Measurements from ENCODE around the gene CENPB.

CENPB gene

DNA sequence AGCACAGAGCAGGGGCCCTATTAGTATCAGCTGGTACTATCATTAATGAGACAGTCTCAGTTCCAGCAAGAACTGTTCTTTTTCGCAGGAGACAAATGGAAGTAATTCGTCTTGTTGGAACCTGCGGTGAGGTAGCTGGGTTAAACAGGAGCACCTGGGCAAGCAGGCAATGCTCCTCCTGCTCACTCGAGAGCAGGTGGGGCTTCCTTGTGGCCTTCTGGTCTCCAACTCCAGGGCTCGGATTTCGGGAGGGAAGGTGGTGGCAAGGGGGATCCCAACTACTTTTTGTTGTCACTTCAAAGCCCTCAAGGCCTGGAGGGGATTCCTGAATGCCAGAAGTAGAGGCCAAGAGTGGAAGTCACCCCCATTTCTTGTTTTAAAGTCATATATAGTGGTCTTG is 3.9 kb downstream of the CENPB start:
- DNase-seq (ENCODE audit: low read depth in 1 of 2, low spot score in 1 of 2), result no peak
- no peak for TF ChIP-seq POLR2AphosphoS5 (IDR thresholded peaks at IDR 0.05; ENCODE audit: low read depth)
- TF ChIP-seq SPI1 (IDR thresholded peaks at IDR 0.05; ENCODE audit: borderline replicate concordance, low read depth), result no peak
- no peak for TF ChIP-seq GABPA (IDR thresholded peaks at IDR 0.05; ENCODE audit: low read depth)
- TF ChIP-seq CTCF (IDR thresholded peaks at IDR 0.05; ENCODE audit: insufficient read depth, low read length), result no peak
- no peak for TF ChIP-seq REST (IDR thresholded peaks at IDR 0.05; ENCODE audit: insufficient replicate concordance, low read depth)
- Histone ChIP-seq H3K27ac (replicated peaks) (no peak overlapping the region), H3K27me3 (ENCODE audit: insufficient read depth, poor library complexity, severe bottlenecking) (peaks cover 26% of the 10 kb centered on the region), H3K4me3 (replicated peaks; ENCODE audit: insufficient read depth, low read length) (no peak overlapping the region)

DNA sequence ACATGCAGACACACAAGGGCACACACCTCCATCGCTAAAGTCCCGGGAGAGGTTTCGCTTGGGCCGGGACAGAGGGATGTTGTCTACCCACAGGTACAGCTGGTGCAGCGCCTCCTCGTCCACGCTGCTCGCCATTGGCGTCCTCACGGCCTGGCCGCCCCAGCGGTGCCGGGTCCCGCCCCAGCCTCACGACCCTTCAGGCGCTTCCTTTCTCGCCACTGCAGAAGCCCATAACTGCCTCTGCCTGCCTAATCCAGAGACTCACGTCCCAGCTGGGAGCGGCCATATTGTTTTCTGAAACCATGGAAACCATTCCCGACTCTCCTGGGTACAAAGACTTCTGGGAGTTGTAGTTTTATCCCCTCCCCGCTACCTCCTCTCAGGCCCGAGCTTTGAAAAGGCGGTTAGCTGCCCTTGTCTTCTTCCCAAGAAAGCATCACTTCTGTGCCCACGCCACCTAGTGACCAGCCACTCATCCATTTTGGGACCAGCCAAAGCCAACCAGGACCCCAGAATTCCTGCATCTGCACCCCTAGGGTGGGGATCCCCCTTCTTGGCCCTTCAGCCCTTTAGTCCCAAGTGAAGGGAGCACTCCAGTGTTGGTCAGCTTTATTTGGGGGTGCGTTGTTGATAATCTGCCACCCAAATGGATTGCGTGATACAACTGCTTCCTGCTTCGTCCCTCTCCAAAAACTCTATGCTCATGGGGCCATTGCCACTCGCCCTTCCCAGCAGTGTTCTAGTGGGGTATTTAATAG is 5.2 kb downstream of the CENPB start, which contains the start of gene SPEF1:
Gene SPEF1, minus strand, starts transcription at position 296 of the 758 bp plus-strand sequence. Its CDS starts 161 bp downstream, at position 135.
- no peak for TF ChIP-seq REST (IDR thresholded peaks at IDR 0.05; ENCODE audit: insufficient replicate concordance, low read depth)
- TF ChIP-seq POLR2AphosphoS5 (IDR thresholded peaks at IDR 0.05; ENCODE audit: low read depth), result no peak
- peak; percentile 37 for TF ChIP-seq CTCF (IDR thresholded peaks at IDR 0.05; ENCODE audit: insufficient read depth, low read length)
- Histone ChIP-seq H3K27me3 (ENCODE audit: insufficient read depth, poor library complexity, severe bottlenecking) (peaks cover 29% of the 10 kb centered on the region), H3K4me3 (replicated peaks; ENCODE audit: insufficient read depth, low read length) (peak within 1 kb of the TSS; percentile 42), H3K27ac (replicated peaks) (no peak within 1 kb of the TSS)
- DNase-seq (ENCODE audit: low read depth in 1 of 2, low spot score in 1 of 2), result peak; percentile 78 to 90

- Histone ChIP-seq H3K4me3 (replicated peaks; ENCODE audit: insufficient read depth, low read length) (no peak overlapping the region), H3K27ac (replicated peaks) (no peak overlapping the region), H3K27me3 (ENCODE audit: insufficient read depth, poor library complexity, severe bottlenecking) (peaks cover 29% of the 10 kb centered on the region)
- no peak for TF ChIP-seq GABPA (IDR thresholded peaks at IDR 0.05; ENCODE audit: low read depth)
- TF ChIP-seq REST (IDR thresholded peaks at IDR 0.05; ENCODE audit: insufficient replicate concordance, low read depth), result no peak
- no peak for TF ChIP-seq CTCF (IDR thresholded peaks at IDR 0.05; ENCODE audit: insufficient read depth, low read length)
- TF ChIP-seq SPI1 (IDR thresholded peaks at IDR 0.05; ENCODE audit: borderline replicate concordance, low read depth), result no peak
- TF ChIP-seq POLR2AphosphoS5 (IDR thresholded peaks at IDR 0.05; ENCODE audit: low read depth), result no peak
- DNase-seq (ENCODE audit: low read depth in 1 of 2, low spot score in 1 of 2), result no peak
Measured at GRCh38 chr20:3778976-3779375, 7.6 kb downstream of the CENPB start.

Data from HL-60 (cell line).